GM12892 (cell line): ENCODE results near the gene AACS.

Experiments used
- POLR2A ChIP-seq: IDR thresholded peaks from 2 replicates; pipeline ENCODE4 v1.6.1; 2011; ENCODE audit warnings: low read depth, low read length, control low read depth
- POLR2AphosphoS5 ChIP-seq: IDR thresholded peaks from 2 replicates; pipeline ENCODE4 v1.6.1; 2011; ENCODE audit warnings: low read depth, low read length, control low read depth

DNA sequence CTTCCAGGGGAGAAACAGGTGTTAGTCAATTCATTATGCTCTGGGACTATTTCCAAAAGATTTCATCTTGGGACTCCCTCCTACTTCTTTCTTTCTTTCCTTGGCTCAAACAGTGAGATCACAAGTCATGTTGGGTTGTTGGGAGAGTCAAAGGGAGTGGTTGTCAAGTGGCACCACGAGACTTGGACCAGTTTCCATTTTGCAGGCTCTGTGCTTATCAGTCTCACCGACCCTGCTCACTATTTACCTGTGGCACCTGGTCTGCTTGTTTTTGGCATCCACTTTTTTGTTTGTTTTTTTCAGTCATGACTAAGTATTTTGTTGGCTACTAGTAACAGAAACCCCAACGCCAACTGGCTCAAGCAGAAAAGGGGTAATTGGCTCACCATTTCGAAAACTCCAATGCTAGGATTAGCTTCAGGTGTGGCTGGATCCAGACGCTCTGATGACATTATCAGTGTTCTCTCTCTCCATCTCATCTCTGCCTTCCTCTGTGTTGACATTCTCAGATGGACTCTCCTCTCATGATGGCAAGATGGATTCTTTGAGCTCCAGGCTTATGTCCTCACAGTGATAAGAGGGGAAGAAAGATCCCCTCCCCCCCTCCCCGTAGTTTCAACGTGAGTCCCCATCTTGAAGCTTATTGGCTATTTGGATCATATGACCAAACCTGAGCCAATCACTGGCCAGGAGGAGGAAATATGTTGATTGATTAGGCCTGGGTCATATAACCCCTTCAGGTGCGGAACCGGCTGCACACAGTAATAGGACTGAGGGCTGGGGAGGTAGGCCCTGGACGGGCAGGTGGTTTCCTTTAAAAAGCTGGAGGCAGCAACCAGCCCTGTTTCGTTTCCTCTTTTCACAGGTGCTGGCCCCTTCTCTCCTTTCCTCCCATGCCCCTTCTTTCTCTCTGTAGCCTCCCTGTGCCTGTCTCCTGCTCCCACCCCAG, 84.2 kb downstream of the AACS start:
- TF ChIP-seq POLR2AphosphoS5 (peak; percentile 39; the same call in 1 of the 2 replicates), POLR2A (no peak)
